Jurkat, Clone E6-1 (cell line): Measurements from ENCODE around the gene MTFR1L.

Experiments used
- DNase-seq: peaks from one replicate; pipeline ENCODE4 v3.0.0-alpha.2; 2011; ENCODE audit warnings: low read depth, low spot score
- H3K4me3 ChIP-seq: 2 replicates; pipeline ENCODE4 v1.5.1; 2011; ENCODE audit warnings: mild to moderate bottlenecking, low read length, control low read depth, moderate library complexity

MTFR1L gene

GRCh38 chr1:25871704-25872494 lies 52.1 kb downstream of the MTFR1L start:
- no peak overlapping the region for H3K4me3 ChIP-seq
- DNase-seq, result no peak

DNA sequence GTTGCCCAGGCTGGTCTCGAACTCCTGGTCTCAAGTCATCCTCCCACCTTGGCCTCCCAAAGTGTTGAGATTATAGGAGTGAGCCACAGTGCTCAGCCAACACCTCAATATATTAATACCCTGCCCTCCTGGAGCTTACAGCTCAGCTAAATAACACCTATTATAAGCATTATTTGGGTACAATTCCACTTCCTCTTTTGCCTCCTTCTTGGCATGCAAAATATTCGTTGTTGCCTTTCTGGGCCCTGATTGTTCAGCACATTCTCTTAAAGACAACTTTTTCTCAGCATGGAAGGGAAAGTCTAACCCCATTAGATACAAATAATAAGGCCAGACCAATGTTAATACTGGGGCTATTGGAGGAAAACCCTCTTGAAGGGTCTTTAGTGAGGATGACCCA lies 53.0 kb downstream of the MTFR1L start:
- no peak for DNase-seq
- H3K4me3 ChIP-seq, result no peak overlapping the region

- H3K4me3 ChIP-seq, result no peak overlapping the region
Measured at GRCh38 chr1:25873120-25873519, 53.4 kb downstream of the MTFR1L start.

DNA sequence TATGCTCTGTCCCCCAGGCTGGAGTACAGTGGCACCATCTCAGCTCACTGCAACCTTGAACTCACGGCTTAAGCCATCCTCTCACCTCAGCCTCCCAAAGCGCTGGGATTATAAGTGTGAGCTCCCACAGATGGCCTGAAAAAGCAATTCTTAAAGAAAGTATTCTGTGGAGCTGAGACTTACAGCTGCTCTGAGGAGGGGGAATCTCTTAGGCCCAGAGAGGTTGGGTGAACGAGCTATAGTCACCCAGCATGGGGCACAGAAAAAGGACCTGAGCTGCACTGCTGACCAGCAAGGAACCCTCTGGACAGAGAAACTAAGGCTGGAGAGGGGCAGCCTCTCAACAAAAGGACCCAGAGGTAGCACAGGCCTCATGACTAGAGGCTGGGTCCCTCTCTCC lies 54.5 kb downstream of the MTFR1L start:
- no peak overlapping the region for H3K4me3 ChIP-seq
- no peak for DNase-seq

More at GRCh38 chr1:25873120-25873519, 53.4 kb downstream of the MTFR1L start:
- DNase-seq, result no peak

GRCh38 chr1:25874635-25875153 lies 54.9 kb downstream of the MTFR1L start:
- DNase-seq, result no peak
- H3K4me3 ChIP-seq, result peak overlapping the region; percentile 37

GRCh38 chr1:25875154-25875855 lies 55.6 kb downstream of the MTFR1L start, which contains the start of gene PAQR7:
Gene PAQR7, minus strand, starts transcription at chr1:25875708. Its CDS starts 11,869 bp downstream, at chr1:25863839.
- peak within 1 kb of the TSS; percentile 37 for H3K4me3 ChIP-seq
- DNase-seq, result no peak

DNA sequence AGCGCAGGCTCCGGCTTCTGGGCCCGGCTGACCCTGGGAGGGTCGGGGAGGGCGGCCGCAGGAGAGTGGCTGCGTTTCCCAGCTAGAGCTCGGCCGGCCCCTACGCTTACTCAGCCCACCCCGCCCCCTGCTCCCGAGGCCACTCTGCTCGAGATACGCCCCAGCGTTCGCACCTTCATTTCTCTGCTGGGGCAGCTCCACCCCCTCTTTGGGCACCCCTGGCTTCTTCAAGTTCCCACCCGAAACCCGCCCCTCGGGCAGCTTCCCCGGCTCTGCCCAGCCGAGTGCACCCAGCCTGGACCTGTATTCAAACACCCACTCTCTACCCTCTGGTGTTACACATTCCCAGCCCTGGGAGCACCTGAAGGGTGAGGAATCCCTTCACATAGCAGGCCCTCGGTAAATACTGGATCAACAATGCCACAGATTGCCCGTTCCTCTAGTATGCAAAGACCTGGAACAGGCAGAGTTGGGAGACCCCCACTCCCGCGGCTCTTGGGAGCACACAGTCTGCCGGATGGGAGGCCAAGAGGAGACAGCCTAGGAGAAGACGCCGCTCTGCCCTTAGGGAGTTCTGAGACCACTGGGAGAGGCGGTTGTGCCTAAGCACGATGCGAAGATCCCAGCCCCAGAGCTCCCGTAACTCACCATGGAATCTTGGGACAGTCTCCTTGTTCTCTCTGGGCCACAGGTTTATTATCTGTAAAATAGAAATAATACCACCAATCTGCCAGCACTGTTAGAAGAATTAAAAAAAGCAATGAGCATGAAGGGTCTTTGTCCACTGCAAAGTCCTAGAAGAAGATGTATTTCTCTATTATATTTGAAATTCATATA lies 56.3 kb downstream of the MTFR1L start:
- no peak overlapping the region for H3K4me3 ChIP-seq
- DNase-seq, result no peak

DNA sequence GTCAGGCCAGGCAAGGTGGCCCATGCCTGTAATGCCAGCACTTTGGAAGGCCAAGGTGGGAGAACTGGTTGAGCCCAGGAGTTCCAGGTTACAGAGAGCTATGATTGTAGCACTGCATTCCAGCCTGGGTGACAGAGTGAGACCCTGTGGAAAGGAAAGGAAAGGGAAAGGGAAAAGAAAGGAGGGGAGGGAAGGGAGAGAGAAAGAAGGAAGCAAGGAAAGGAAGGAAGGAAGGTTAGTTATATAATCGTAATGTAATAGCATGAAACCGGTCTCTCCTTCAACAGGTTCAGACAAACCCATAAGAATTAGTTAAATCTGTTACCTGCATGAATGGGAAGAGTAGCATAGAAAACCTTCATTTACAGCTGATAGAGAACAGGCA lies 56.9 kb downstream of the MTFR1L start:
- H3K4me3 ChIP-seq, result no peak overlapping the region
- no peak for DNase-seq

- no peak overlapping the region for H3K4me3 ChIP-seq
Measured at GRCh38 chr1:25877155-25877554, 57.4 kb downstream of the MTFR1L start.

DNA sequence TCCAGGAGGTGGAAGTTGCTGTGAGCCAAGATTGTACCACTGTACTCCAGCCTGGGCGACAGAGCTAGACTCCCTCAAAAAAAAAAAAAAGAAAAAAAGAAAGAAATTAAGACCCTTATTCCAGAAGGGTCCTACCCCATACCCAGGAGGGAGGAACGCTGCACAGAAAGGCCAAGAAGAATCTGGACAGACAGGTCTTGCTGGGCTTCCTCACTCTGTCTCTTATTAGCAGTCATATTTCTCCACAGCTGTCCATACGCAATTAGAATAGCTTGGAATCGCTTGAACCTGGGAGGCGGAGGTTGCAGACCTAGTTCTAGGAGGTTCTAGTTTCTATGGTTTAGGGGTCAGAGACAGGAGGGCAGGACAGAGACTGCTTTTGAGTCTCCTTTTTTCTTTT lies 58.9 kb downstream of the MTFR1L start:
- H3K4me3 ChIP-seq, result no peak overlapping the region
- DNase-seq, result no peak

More at GRCh38 chr1:25877155-25877554, 57.4 kb downstream of the MTFR1L start:
- DNase-seq, result no peak

GRCh38 chr1:25879675-25880074 lies 59.9 kb downstream of the MTFR1L start:
- DNase-seq, result no peak
- no peak overlapping the region for H3K4me3 ChIP-seq

DNA sequence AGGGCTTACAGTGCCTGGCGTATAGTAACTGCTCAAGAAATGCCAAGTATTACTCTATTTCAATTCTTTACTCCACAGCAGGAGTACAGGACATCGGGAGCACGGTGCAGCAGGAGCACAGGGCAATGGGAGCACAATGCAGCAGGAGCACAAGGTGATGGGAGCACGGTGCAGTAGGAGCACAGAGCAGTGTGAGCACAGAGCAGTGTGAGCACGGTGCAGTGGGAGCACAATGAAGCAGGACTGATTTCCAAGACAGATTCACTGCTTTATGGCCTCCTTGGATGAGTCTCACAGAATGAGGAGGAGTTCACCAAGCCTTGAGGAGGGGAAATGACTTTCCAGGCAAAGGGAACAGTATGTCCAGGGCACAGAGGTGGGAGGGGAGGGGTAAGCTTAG lies 60.8 kb downstream of the MTFR1L start:
- no peak for DNase-seq
- H3K4me3 ChIP-seq, result no peak overlapping the region

DNA sequence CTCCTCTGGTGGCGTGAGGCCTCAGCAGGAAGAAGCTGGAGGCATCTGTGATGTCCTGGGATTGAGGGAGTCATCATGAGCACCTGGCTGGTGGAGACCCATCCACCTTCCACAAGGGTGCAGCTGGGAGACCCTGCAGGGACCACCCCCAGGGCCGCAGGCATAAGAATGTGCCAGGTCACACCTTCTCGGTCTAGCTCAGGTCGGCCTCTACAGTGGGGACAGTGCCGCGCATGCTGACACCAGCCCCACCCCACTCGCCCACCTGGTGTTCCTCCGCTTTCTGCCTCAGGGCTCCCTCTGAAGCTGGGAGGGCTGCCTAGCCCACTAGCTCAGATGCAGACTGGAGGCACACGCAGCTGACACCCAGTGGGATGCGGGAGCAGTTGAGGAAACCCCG lies 61.5 kb downstream of the MTFR1L start:
- no peak overlapping the region for H3K4me3 ChIP-seq
- DNase-seq, result no peak
